ENCODE measurements around the gene VPS16.

The VPS16 gene

GRCh38 chr20:2835331-2835796 lies 5.2 kb upstream of the VPS16 start:
- no peaks in the 10 kb centered on the region for H3K9me3 ChIP-seq (ENCODE audit: control insufficient read depth, insufficient read depth, low read length)
- H3K36me3 ChIP-seq (ENCODE audit: control insufficient read depth, insufficient read depth, low read length): peaks cover 5% of the 10 kb centered on the region; the same call in 1 of the 2 replicates
- no peak overlapping the region for H3K27ac ChIP-seq (ENCODE audit: low read length)
- H3K4me3 ChIP-seq (ENCODE audit: low read length): no peak overlapping the region
- DNase-seq (ENCODE audit: low read depth, low spot score): no peak
- peaks cover 3% of the 10 kb centered on the region; the same call in 1 of the 2 replicates for H3K4me1 ChIP-seq (ENCODE audit: control insufficient read depth, insufficient read depth, low read length)
- no peaks in the 10 kb centered on the region; the same call in 1 of the 2 replicates for H3K27me3 ChIP-seq (ENCODE audit: control insufficient read depth, insufficient read depth, low read length)
- WGBS (ENCODE audit: insufficient coverage, insufficient read length): no CpG with 5 or more reads among the region's 6 CpGs

- no CpG with 5 or more reads among the region's 5 CpGs for WGBS (ENCODE audit: insufficient coverage, insufficient read length)
- H3K4me1 ChIP-seq (ENCODE audit: control insufficient read depth, insufficient read depth, low read length): peaks cover 3% of the 10 kb centered on the region; the same call in 1 of the 2 replicates
- no peaks in the 10 kb centered on the region for H3K9me3 ChIP-seq (ENCODE audit: control insufficient read depth, insufficient read depth, low read length)
- peaks cover 5% of the 10 kb centered on the region; the same call in 1 of the 2 replicates for H3K36me3 ChIP-seq (ENCODE audit: control insufficient read depth, insufficient read depth, low read length)
- H3K27me3 ChIP-seq (ENCODE audit: control insufficient read depth, insufficient read depth, low read length): no peaks in the 10 kb centered on the region; the same call in 1 of the 2 replicates
- DNase-seq (ENCODE audit: low read depth, low spot score): no peak
- H3K4me3 ChIP-seq (ENCODE audit: low read length): no peak overlapping the region
- H3K27ac ChIP-seq (ENCODE audit: low read length): no peak overlapping the region
Measured at GRCh38 chr20:2836035-2836434, 4.5 kb upstream of the VPS16 start.

DNA sequence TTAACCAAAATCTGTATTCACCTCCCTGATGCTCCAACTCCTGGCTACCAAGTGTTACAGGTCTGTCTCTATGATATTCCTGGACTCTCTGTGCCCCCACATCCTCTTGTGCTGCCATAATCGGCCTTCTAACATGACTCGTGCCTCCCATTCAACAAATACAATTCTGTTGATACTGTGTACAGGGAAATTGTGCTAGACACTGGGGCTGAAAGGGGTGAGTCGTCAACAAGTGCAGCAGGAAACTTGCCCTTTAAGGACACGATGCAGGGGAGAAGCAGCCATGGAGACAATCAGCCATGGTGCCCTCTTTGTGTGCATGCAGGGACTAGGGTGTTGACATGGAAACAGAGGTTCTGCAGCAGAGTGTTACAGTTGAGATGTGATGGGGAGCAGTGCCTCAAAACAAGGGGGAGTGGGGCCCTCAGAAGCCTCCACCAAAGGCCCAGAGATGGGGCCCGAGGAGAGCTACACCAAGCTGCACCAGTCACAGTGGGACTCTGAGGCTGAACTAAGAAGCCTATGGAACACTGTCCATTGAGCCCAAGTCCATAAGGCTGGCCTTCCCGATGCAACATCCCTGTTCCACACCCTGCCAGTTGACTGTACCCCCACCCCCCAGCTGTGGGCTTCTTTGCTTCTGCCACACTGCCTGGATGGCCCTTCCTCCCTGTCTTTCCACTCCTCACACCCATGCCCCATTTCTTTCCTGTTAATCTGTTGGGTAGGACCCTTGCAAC lies 3.2 kb upstream of the VPS16 start:
- H3K4me3 ChIP-seq (ENCODE audit: low read length): no peak overlapping the region

DNA sequence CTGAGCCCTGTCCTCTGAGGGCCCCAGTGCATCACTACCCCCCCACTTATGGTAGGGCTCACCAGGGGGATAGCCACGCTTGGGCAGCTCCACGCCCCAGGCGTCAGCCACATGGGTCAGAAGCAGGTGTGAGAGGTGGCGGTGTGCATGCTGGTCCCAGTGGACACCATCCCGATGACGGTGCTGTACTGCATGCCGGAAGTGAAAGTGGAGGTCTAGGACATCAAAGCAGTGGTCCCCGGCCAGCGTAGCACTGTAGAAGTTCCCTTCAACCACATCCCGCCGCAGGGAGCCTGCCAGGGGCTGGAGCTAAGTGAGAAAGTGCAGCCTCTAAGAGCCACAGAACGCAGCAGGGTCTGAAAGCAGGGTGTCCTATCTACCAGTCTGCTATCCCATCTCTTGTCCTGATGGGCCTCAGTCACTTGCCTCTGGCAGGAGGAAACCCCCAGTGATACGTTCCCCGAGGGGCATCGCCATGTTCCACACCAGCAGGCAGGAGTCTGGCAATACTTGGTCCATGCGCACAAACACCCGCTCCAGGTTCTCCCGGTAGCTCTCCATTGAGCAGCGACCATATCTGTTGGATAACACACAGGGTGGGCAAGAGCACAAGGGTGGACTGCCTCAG lies 2.3 kb upstream of the VPS16 start:
- Histone ChIP-seq H3K9me3 (ENCODE audit: control insufficient read depth, insufficient read depth, low read length) (no peaks in the 10 kb centered on the region), H3K36me3 (ENCODE audit: control insufficient read depth, insufficient read depth, low read length) (peaks cover 5% of the 10 kb centered on the region; the same call in 1 of the 2 replicates), H3K27me3 (ENCODE audit: control insufficient read depth, insufficient read depth, low read length) (no peaks in the 10 kb centered on the region; the same call in 1 of the 2 replicates), H3K4me1 (ENCODE audit: control insufficient read depth, insufficient read depth, low read length) (peaks cover 3% of the 10 kb centered on the region; the same call in 1 of the 2 replicates), H3K4me3 (ENCODE audit: low read length) (no peak overlapping the region), H3K27ac (ENCODE audit: low read length) (no peak overlapping the region)
- no peak for DNase-seq (ENCODE audit: low read depth, low spot score)
- WGBS (ENCODE audit: insufficient coverage, insufficient read length): no CpG with 5 or more reads among the region's 19 CpGs

More for the DNA sequence above, 3.2 kb upstream of the VPS16 start:
- DNase-seq (ENCODE audit: low read depth, low spot score): no peak
- Histone ChIP-seq H3K9me3 (ENCODE audit: control insufficient read depth, insufficient read depth, low read length) (no peaks in the 10 kb centered on the region), H3K36me3 (ENCODE audit: control insufficient read depth, insufficient read depth, low read length) (peaks cover 5% of the 10 kb centered on the region; the same call in 1 of the 2 replicates), H3K27ac (ENCODE audit: low read length) (no peak overlapping the region), H3K4me1 (ENCODE audit: control insufficient read depth, insufficient read depth, low read length) (peaks cover 3% of the 10 kb centered on the region; the same call in 1 of the 2 replicates), H3K27me3 (ENCODE audit: control insufficient read depth, insufficient read depth, low read length) (no peaks in the 10 kb centered on the region; the same call in 1 of the 2 replicates)
- WGBS (ENCODE audit: insufficient coverage, insufficient read length): no CpG with 5 or more reads among the region's 6 CpGs

- H3K9me3 ChIP-seq (ENCODE audit: control insufficient read depth, insufficient read depth, low read length): no peaks in the 10 kb centered on the region
- no peaks in the 10 kb centered on the region; the same call in 1 of the 2 replicates for H3K27me3 ChIP-seq (ENCODE audit: control insufficient read depth, insufficient read depth, low read length)
- no peak for DNase-seq (ENCODE audit: low read depth, low spot score)
- no peak overlapping the region for H3K4me3 ChIP-seq (ENCODE audit: low read length)
- WGBS (ENCODE audit: insufficient coverage, insufficient read length): no CpG with 5 or more reads among the region's 15 CpGs
- peaks cover 5% of the 10 kb centered on the region; the same call in 1 of the 2 replicates for H3K36me3 ChIP-seq (ENCODE audit: control insufficient read depth, insufficient read depth, low read length)
- H3K4me1 ChIP-seq (ENCODE audit: control insufficient read depth, insufficient read depth, low read length): peaks cover 3% of the 10 kb centered on the region; the same call in 1 of the 2 replicates
- H3K27ac ChIP-seq (ENCODE audit: low read length): no peak overlapping the region
Measured at GRCh38 chr20:2838847-2839671, 1.5 kb upstream of the VPS16 start.

DNA sequence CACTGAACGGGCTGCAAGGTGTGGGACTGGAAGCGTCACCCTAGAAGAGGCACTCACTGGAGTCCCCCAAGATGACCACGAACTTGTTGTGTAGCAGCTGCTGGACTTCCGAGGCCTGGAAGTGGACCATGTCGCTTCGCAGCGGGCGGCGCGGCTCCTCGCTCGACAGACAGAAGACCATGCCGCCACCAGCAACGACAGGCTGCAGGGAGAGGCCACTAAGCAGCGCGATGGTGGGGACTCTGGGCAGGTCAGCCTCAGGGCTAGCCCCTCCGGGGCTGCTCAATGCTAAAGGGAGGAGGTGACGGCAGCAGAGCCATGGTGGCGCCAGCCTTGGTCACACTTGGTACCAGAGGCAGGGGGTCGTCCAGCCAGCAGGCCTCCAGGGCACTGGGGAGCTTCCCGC lies 810 bp upstream of the VPS16 start:
- Histone ChIP-seq H3K9me3 (ENCODE audit: control insufficient read depth, insufficient read depth, low read length) (no peaks in the 10 kb centered on the region), H3K27me3 (ENCODE audit: control insufficient read depth, insufficient read depth, low read length) (no peaks in the 10 kb centered on the region; the same call in 1 of the 2 replicates), H3K27ac (ENCODE audit: low read length) (no peak overlapping the region), H3K36me3 (ENCODE audit: control insufficient read depth, insufficient read depth, low read length) (peaks cover 5% of the 10 kb centered on the region; the same call in 1 of the 2 replicates), H3K4me1 (ENCODE audit: control insufficient read depth, insufficient read depth, low read length) (peaks cover 3% of the 10 kb centered on the region; the same call in 1 of the 2 replicates), H3K4me3 (ENCODE audit: low read length) (no peak overlapping the region; the same call in 1 of the 2 replicates)
- no peak for DNase-seq (ENCODE audit: low read depth, low spot score)
- WGBS (ENCODE audit: insufficient coverage, insufficient read length): no CpG with 5 or more reads among the region's 21 CpGs

DNA sequence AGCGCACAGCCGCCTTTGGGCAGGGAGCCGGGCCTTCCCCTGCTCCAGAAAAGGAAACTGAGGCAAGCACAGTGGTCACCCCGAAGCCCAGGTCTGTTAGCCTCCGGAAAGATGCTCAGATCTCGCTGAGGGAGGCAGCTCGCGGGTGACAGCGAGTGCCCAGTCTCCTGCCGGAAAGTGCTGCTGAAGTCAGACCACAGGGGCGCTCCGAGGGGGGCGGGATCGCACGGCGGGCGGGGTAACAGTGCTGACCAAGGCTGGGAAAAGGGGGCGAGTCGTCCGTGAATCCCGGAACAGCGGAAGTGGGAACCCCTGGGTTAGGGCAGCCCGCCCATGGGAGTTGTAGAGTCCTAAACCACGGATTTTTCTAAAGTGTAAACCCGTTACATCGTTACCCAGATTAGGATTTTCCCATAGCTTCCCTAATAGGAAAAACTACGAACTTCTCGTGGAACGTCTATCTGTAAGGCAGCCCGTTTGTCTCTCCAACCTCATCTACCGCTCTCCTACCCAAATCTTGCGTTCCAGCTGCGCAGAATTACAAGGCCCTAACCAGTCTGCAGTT lies 504 bp downstream of the VPS16 start:
- Histone ChIP-seq H3K27ac (ENCODE audit: low read length) (no peak overlapping the region), H3K27me3 (ENCODE audit: control insufficient read depth, insufficient read depth, low read length) (no peaks in the 10 kb centered on the region; the same call in 1 of the 2 replicates), H3K9me3 (ENCODE audit: control insufficient read depth, insufficient read depth, low read length) (no peaks in the 10 kb centered on the region), H3K4me3 (ENCODE audit: low read length) (peak overlapping the region; percentile 80; the same call in 1 of the 2 replicates), H3K36me3 (ENCODE audit: control insufficient read depth, insufficient read depth, low read length) (peaks cover 5% of the 10 kb centered on the region; the same call in 1 of the 2 replicates), H3K4me1 (ENCODE audit: control insufficient read depth, insufficient read depth, low read length) (peaks cover 3% of the 10 kb centered on the region; the same call in 1 of the 2 replicates)
- DNase-seq (ENCODE audit: low read depth, low spot score): no peak
- no CpG with 5 or more reads among the region's 33 CpGs for WGBS (ENCODE audit: insufficient coverage, insufficient read length)

DNA sequence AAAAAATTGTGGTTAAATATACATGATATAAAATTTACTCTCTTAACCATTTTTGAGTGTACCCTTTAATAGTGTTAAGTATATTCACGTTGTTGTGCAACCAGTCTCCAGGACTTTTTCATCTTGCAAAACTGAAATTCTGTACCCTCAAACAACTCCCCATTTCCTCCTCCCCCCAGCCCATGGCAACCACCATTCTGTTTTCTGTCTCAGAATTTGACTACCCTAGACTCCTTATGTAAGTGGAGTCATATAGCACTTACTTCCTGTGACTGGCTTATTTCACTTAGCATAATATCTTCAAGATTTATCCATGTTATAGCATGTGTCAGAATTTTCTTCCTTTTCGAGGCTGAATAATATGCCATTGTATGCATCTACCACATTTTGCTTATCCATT lies 5.1 kb downstream of the VPS16 start:
- Histone ChIP-seq H3K36me3 (ENCODE audit: control insufficient read depth, insufficient read depth, low read length) (no peaks in the 10 kb centered on the region), H3K4me1 (ENCODE audit: control insufficient read depth, insufficient read depth, low read length) (no peaks in the 10 kb centered on the region), H3K4me3 (ENCODE audit: low read length) (no peak overlapping the region), H3K9me3 (ENCODE audit: control insufficient read depth, insufficient read depth, low read length) (no peaks in the 10 kb centered on the region), H3K27ac (ENCODE audit: low read length) (no peak overlapping the region), H3K27me3 (ENCODE audit: control insufficient read depth, insufficient read depth, low read length) (no peaks in the 10 kb centered on the region)
- DNase-seq (ENCODE audit: low read depth, low spot score): no peak
- WGBS (ENCODE audit: insufficient coverage, insufficient read length): no CpG with 5 or more reads among the region's 2 CpGs

DNA sequence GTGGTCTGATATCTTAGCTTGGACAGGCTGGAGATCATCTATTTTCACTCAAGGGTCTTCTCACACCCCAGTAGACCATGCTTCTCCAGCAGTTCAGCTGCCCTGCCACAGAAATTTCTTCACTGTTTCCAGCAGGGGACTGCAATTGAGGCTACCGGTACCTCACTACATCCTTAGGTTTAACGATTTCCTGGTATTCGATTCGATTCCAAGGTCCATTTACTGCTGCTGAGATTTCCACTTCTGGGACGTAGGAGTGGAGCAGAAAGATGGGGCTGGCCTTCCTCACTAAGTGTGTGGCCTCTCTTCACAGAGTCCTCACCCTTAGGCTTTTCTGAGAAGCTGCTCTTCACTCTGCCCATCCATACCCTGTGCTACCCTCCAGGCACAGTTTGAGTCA lies 6.2 kb downstream of the VPS16 start:
- no peaks in the 10 kb centered on the region for H3K4me1 ChIP-seq (ENCODE audit: control insufficient read depth, insufficient read depth, low read length)
- no CpG with 5 or more reads among the region's 5 CpGs for WGBS (ENCODE audit: insufficient coverage, insufficient read length)
- no peaks in the 10 kb centered on the region for H3K27me3 ChIP-seq (ENCODE audit: control insufficient read depth, insufficient read depth, low read length)
- H3K4me3 ChIP-seq (ENCODE audit: low read length): no peak overlapping the region
- no peaks in the 10 kb centered on the region for H3K9me3 ChIP-seq (ENCODE audit: control insufficient read depth, insufficient read depth, low read length)
- no peaks in the 10 kb centered on the region for H3K36me3 ChIP-seq (ENCODE audit: control insufficient read depth, insufficient read depth, low read length)
- no peak overlapping the region for H3K27ac ChIP-seq (ENCODE audit: low read length)
- DNase-seq (ENCODE audit: low read depth, low spot score): no peak

All from iPS DF 6.9 (cell line).